HepG2 (cell line): ENCODE data around the gene ATRIP. TPM values are rescaled to one million over a fixed set of nuclear protein-coding genes. Genes with fewer than 3 reads are reported as not detected.
A peak's percentile ranks its signal among the peaks of the same experiment; 100 is the strongest.

Source experiments
- FOXO1 ChIP-seq: sonication (generic); formaldehyde crosslinking; IDR thresholded peaks from 2 replicates; pipeline ENCODE4 v1.4.0; 2020; ENCODE audit warnings: missing genetic modification reagents
- HMGA1 ChIP-seq: sonication (generic); formaldehyde crosslinking; conservative IDR thresholded peaks from 2 replicates; pipeline ENCODE4 v1.4.0; 2020; ENCODE audit warnings: missing genetic modification reagents
- HNRNPK ChIP-seq: fragments of 200-400 bp; formaldehyde crosslinking; IDR thresholded peaks from 2 replicates; pipeline ENCODE4 v1.6.1; 2018; ENCODE audit warnings: low read length, low read depth, moderate library complexity, mild to moderate bottlenecking; ENCODE audit not compliant: poor library complexity, severe bottlenecking
- NR1H2 ChIP-seq: sonication (generic); formaldehyde crosslinking; IDR thresholded peaks from 2 replicates; pipeline ENCODE4 v1.8.1; 2022; ENCODE audit warnings: low read depth, missing genetic modification reagents, borderline replicate concordance
- REPIN1 ChIP-seq: sonication (generic); formaldehyde crosslinking; IDR thresholded peaks from 2 replicates; pipeline ENCODE4 v1.8.0; 2022; ENCODE audit warnings: missing genetic modification reagents, low read depth, mild to moderate bottlenecking, borderline replicate concordance
- RFXANK ChIP-seq: IDR thresholded peaks from 2 replicates; pipeline ENCODE4 v1.6.1; 2016
- SOX5 ChIP-seq: IDR thresholded peaks from 2 replicates; pipeline ENCODE4 v1.6.1; 2016; ENCODE audit warnings: borderline replicate concordance
- STAG1 ChIP-seq: sonication (generic); formaldehyde crosslinking; IDR thresholded peaks from 2 replicates; pipeline ENCODE4 v1.4.0; 2020; ENCODE audit warnings: missing genetic modification reagents
- ZBTB3 ChIP-seq: sonication (generic); formaldehyde crosslinking; IDR thresholded peaks from 2 replicates; pipeline ENCODE4 v1.4.0; 2020; ENCODE audit warnings: low read depth, mild to moderate bottlenecking, moderate library complexity, missing genetic modification reagents, borderline replicate concordance
- ZNF121 ChIP-seq: sonication (generic); formaldehyde crosslinking; IDR thresholded peaks from 2 replicates; pipeline ENCODE4 v1.5.0; 2020; ENCODE audit warnings: mild to moderate bottlenecking, missing genetic modification reagents
- ZNF501 ChIP-seq: sonication (generic); formaldehyde crosslinking; IDR thresholded peaks from 2 replicates; pipeline ENCODE4 v1.5.1; 2020; ENCODE audit warnings: mild to moderate bottlenecking, moderate library complexity, missing genetic modification reagents
- ZNF549 ChIP-seq: sonication (generic); formaldehyde crosslinking; IDR thresholded peaks from 2 replicates; pipeline ENCODE4 v1.5.0; 2020; ENCODE audit warnings: missing genetic modification reagents
- polyA plus RNA-seq, 8 experiments: library from polyadenylated mRNA; depleted of rRNA in 3 of 8; stranded (reverse) in 7 of 8; unstranded in 1 of 8; fragments of >200 nt; fragmentation: Illumina TruSeq in 4 of 8; extraction: Trizol in 4 of 8; gene quantifications; 2 replicates each; pipeline versions ENCODE4 v1.2.1 to v1.2.3, GENCODE V29; 2011 to 2016; ENCODE audit warnings: low read depth in 4 of 8, missing spikeins in 1 of 8, mixed read lengths in 1 of 8; ENCODE audit not compliant: insufficient read depth in 1 of 8
- total RNA-seq, 5 experiments: library from RNA; depleted of rRNA; stranded (reverse); fragments of >200 nt; fragmentation: Illumina TruSeq; extraction: Trizol; gene quantifications; 2 replicates each; pipeline ENCODE4 v1.2.3, GENCODE V29; 2016; ENCODE audit warnings: low read depth in 1 of 5
- TF ChIP-seq, protein P1 (sequence below): sonication (generic); formaldehyde crosslinking; IDR thresholded peaks from 2 replicates; pipeline ENCODE4 v1.8.0; 2022; ENCODE audit warnings: mild to moderate bottlenecking, missing genetic modification reagents
- TF ChIP-seq, protein P2 (sequence below): sonication (generic); formaldehyde crosslinking; IDR thresholded peaks from 2 replicates; pipeline ENCODE4 v1.9.0; 2021; ENCODE audit warnings: mild to moderate bottlenecking, missing genetic modification reagents
- TF ChIP-seq, protein P3 (sequence below): sonication (generic); formaldehyde crosslinking; IDR thresholded peaks from 2 replicates; pipeline ENCODE4 v1.4.0; 2020; ENCODE audit warnings: missing genetic modification reagents, borderline replicate concordance
- TF ChIP-seq, protein P4 (sequence below): sonication (generic); formaldehyde crosslinking; IDR thresholded peaks from 2 replicates; pipeline ENCODE4 v1.4.0; 2020; ENCODE audit warnings: low read depth, mild to moderate bottlenecking, missing genetic modification reagents

Gene ATRIP
- total and polyA plus RNA-seq, 2 of the 13 experiments (the other 11 are each of a cell fraction or from before 2014, with no cell fraction given), result 5.1 to 12.5 TPM

DNA sequence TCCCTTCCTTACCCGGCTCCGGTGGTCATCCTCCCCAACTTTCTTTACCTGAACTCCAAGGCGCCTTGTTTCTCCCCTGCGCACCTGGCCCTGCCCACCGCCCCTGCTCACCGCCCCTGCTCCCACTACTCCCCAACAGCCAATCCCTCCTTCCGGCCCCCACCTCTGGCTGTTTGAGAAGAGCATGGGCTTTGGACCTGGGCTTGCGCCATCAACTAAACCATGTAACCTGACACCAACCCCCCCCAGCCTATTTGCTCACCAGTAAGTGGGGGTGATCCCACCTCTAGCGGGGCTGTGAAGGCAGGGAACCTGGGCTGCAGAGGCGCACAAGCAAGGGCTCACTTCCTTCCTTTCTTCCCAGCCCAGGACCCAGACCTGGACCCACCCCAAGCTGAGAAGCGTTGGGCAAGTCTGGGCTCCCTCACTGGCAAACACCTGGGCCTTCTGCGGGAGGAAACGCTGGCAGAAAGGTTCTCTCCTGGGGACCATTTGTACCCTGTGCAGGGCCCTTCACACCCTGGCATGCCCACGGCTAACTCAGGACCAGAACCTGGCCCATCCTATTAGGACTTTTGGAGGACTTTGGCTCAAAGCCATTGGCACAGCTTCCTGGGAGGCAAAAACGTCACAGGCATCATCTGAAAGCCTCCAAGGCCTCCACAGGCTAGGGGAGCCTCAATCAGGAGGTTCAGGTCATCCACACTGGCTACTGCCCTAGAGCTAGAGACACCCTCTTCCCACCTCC, 16.4 kb upstream of the ATRIP start, which contains the start of gene PLXNB1 (continued):
- TF ChIP-seq HMGA1 (no peak), REPIN1 (peak; percentile 94), ZNF501 (peak; percentile 60), FOXO1 (CRISPR knock-in tag) (peak; percentile 78; the same call in 1 of the 2 replicates), RFXANK (CRISPR knock-in tag) (no peak), NR1H2 (CRISPR knock-in tag) (no peak), ZBTB3 (peak; percentile 81; the same call in 1 of the 2 replicates), STAG1 (no peak), SOX5 (CRISPR knock-in tag) (peak; percentile 76), ZNF121 (CRISPR knock-in tag) (peak; percentile 66), HNRNPK (no peak), ZNF549 (no peak)
- TF ChIP-seq, protein P1, sequence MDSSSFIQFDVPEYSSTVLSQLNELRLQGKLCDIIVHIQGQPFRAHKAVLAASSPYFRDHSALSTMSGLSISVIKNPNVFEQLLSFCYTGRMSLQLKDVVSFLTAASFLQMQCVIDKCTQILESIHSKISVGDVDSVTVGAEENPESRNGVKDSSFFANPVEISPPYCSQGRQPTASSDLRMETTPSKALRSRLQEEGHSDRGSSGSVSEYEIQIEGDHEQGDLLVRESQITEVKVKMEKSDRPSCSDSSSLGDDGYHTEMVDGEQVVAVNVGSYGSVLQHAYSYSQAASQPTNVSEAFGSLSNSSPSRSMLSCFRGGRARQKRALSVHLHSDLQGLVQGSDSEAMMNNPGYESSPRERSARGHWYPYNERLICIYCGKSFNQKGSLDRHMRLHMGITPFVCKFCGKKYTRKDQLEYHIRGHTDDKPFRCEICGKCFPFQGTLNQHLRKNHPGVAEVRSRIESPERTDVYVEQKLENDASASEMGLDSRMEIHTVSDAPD (CRISPR knock-in tag), result peak; percentile 91
- TF ChIP-seq, protein P2, sequence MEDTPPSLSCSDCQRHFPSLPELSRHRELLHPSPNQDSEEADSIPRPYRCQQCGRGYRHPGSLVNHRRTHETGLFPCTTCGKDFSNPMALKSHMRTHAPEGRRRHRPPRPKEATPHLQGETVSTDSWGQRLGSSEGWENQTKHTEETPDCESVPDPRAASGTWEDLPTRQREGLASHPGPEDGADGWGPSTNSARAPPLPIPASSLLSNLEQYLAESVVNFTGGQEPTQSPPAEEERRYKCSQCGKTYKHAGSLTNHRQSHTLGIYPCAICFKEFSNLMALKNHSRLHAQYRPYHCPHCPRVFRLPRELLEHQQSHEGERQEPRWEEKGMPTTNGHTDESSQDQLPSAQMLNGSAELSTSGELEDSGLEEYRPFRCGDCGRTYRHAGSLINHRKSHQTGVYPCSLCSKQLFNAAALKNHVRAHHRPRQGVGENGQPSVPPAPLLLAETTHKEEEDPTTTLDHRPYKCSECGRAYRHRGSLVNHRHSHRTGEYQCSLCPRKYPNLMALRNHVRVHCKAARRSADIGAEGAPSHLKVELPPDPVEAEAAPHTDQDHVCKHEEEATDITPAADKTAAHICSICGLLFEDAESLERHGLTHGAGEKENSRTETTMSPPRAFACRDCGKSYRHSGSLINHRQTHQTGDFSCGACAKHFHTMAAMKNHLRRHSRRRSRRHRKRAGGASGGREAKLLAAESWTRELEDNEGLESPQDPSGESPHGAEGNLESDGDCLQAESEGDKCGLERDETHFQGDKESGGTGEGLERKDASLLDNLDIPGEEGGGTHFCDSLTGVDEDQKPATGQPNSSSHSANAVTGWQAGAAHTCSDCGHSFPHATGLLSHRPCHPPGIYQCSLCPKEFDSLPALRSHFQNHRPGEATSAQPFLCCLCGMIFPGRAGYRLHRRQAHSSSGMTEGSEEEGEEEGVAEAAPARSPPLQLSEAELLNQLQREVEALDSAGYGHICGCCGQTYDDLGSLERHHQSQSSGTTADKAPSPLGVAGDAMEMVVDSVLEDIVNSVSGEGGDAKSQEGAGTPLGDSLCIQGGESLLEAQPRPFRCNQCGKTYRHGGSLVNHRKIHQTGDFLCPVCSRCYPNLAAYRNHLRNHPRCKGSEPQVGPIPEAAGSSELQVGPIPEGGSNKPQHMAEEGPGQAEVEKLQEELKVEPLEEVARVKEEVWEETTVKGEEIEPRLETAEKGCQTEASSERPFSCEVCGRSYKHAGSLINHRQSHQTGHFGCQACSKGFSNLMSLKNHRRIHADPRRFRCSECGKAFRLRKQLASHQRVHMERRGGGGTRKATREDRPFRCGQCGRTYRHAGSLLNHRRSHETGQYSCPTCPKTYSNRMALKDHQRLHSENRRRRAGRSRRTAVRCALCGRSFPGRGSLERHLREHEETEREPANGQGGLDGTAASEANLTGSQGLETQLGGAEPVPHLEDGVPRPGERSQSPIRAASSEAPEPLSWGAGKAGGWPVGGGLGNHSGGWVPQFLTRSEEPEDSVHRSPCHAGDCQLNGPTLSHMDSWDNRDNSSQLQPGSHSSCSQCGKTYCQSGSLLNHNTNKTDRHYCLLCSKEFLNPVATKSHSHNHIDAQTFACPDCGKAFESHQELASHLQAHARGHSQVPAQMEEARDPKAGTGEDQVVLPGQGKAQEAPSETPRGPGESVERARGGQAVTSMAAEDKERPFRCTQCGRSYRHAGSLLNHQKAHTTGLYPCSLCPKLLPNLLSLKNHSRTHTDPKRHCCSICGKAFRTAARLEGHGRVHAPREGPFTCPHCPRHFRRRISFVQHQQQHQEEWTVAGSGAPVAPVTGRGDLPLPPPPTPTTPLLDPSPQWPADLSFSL (CRISPR knock-in tag), result no peak; the same call in 1 of the 2 replicates
- TF ChIP-seq, protein P3, sequence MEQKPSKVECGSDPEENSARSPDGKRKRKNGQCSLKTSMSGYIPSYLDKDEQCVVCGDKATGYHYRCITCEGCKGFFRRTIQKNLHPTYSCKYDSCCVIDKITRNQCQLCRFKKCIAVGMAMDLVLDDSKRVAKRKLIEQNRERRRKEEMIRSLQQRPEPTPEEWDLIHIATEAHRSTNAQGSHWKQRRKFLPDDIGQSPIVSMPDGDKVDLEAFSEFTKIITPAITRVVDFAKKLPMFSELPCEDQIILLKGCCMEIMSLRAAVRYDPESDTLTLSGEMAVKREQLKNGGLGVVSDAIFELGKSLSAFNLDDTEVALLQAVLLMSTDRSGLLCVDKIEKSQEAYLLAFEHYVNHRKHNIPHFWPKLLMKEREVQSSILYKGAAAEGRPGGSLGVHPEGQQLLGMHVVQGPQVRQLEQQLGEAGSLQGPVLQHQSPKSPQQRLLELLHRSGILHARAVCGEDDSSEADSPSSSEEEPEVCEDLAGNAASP (CRISPR knock-in tag), result peak; percentile 83
- TF ChIP-seq, protein P4, sequence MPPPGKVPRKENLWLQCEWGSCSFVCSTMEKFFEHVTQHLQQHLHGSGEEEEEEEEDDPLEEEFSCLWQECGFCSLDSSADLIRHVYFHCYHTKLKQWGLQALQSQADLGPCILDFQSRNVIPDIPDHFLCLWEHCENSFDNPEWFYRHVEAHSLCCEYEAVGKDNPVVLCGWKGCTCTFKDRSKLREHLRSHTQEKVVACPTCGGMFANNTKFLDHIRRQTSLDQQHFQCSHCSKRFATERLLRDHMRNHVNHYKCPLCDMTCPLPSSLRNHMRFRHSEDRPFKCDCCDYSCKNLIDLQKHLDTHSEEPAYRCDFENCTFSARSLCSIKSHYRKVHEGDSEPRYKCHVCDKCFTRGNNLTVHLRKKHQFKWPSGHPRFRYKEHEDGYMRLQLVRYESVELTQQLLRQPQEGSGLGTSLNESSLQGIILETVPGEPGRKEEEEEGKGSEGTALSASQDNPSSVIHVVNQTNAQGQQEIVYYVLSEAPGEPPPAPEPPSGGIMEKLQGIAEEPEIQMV, result peak; percentile 92; the same call in 1 of the 2 replicates
